SHP77 (cell line): ENCODE measurements around the gene MXI1.
A peak's percentile ranks its signal among the peaks of the same experiment; 100 is the strongest.
"Not testable (repeated sequence)": the region's sequence is repeated elsewhere in the genome, so short reads cannot be mapped to it uniquely, and the experiment has no call there.

Experiments
- DNase-seq, 2 experiments: peaks; one replicate each; lab custom pipeline; 2025; lab: John Stamatoyannopoulos, UW

Gene MXI1

DNA sequence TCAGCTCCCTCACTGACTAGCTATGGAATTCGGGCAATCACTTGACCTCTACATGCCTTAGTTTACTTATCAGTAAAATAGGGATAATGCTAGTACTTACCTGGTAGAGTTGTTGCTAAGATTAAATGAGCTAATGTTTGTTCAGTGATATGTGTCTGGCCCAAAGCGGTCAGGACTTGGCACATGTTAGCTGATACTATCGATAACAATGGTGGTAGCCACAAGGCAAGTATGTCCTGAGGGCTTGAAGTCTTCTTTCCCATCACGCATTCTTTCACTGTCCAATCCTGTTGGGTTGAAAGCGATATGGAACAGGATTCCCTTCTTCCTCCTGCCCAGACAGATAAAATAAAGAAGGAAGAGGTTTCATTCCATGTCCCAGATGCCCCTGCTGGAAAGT is 25.5 kb upstream of the MXI1 start:
- no peak for DNase-seq

GRCh38 chr10:110184398-110184797 is 23.0 kb upstream of the MXI1 start:
- DNase-seq, result no peak

DNA sequence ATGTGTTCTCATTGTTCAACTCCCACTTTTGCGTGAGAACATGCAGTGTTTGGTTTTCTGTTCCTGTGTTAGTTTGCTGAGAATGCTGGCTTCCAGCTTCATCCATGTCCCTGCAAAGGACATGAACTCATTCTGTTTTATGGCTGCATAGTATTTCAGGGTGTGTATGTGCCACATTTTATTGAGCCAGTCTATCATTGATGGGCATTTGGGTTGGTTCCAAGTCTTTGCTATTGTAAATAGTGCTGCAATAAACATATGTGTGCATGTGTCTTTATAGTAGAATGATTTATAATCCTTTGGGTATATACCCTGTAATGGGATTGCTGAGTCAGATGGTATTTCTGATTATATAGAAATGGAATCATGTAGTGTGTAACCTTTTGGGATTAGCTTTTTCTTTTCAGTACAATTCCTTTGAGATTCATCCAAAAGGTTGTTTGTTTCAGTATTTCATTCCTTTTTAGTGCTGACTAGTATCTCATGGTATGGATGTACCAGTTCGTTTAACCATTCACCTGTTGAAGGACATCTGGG is 21.7 kb upstream of the MXI1 start:
- DNase-seq, result not testable (repeated sequence)

GRCh38 chr10:110190170-110190569 is 17.2 kb upstream of the MXI1 start:
- DNase-seq, result no peak

GRCh38 chr10:110192552-110192951 is 14.9 kb upstream of the MXI1 start:
- no peak for DNase-seq

- DNase-seq, result no peak
Observed at GRCh38 chr10:110200503-110200902, 6.9 kb upstream of the MXI1 start.

DNA sequence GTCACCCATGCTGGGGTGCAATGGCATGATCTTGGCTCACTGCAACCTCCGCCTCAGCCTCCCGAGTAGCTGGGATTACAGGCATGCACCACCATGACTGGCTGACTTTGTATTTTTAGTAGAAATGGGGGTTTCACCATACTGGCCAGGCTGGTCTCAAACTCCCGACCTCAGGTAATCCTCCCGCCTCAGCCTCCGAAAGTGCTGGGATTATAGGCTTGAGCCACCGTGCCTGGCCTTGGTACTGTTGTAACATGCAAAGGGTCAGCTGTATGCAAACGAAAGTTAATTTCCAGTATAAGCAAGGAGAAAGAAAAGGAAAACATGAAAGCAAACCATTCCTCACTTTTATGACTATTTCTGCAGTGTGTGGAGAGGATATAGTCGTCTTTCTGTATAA is 6.4 kb upstream of the MXI1 start:
- DNase-seq, result not testable (repeated sequence)

- DNase-seq, result no peak
Observed at GRCh38 chr10:110203500-110204455, 3.6 kb upstream of the MXI1 start.

- no peak for DNase-seq
Observed at GRCh38 chr10:110205051-110205675, 2.2 kb upstream of the MXI1 start.

GRCh38 chr10:110207805-110208613 is 604 bp downstream of the MXI1 start:
- DNase-seq, result peak in 1 of 2 experiments; percentile 24

GRCh38 chr10:110208614-110209453 is 1.4 kb downstream of the MXI1 start:
- peak in 1 of 2 experiments; percentile 45 for DNase-seq

DNA sequence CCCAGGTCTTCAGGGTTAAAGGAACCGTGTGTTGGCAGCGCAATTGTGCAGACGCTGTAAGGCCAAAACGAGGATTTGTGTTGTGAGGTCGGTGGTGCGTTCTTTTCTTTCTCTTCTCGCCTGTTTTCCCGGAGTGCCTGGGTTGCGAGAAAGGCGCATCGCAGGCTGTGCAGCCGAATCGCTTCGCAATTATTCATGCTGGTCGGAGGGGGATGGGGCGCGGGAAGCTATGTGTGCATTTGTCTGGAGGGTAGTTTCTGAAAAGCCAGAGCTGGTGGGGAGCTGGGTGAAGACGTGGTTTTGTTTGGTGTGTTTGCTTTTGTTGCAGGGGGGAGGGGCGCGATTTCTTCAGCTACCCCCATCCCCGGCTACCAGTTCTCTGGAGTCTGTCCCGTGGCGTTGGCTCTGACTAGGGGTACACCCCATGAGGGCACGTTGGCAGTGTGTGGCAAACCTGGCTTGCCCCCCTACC is 2.1 kb downstream of the MXI1 start:
- peak; percentile 16 to 53 for DNase-seq

- DNase-seq, result peak in 1 of 2 experiments; percentile 22
Observed at GRCh38 chr10:110209926-110210673, 2.7 kb downstream of the MXI1 start.

DNA sequence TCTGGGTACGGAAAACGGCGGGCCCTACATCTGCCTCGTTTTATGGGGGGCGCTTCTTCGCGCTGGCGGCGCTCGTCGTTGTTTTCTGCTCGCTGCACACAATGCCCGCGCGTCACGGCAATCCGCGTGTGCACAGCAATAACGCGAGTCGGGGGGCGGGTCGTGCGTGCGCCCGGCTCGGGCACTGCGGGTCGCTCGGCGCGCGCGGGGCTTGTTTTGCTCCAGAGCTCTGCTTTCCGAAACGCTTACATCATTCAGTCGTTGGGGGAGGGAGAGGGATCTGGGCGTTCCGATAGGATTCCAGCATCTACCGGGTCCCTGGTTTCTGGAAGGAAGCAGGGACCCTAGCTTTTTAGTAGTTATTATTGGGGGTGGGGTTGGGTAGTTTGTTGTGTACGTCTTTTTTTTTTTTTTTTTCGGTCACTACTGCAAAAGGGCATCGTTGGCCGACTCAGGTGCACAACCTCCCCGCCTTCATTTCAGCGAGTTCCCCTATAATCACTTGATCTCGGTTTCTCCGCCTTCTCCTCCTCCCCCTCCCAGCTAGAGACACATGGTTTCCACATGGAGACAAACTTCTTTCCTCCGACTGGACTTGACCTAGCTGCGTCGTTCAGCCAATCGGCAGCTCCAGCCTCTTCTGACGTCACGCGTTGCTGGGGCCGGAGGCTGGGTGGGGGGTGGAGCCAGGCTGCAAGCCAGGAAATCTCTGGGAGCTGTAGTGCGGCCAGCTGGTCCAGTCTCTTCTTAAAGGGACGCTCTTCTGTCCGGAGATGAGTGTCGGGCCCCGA is 3.5 kb downstream of the MXI1 start:
- DNase-seq, result peak; percentile 95 to 97

DNA sequence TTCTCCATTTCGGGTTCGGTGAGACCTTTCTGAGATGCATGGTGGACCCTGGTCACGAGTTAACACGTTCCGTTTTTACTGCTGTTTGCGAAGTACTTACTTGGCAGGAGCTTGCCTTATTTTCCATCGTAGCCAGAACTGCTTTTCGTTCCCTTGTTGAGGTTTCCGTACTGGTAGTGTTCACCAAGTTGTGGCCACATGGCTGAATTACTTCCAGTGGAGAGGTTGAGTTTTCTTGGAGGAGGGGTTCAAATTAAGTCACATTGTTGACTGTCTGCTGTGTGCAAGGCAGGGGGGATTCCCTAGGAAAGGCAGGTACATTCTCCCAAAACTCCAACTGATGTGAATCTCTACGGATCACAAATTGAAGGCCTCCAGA is 4.0 kb downstream of the MXI1 start:
- no peak for DNase-seq

DNA sequence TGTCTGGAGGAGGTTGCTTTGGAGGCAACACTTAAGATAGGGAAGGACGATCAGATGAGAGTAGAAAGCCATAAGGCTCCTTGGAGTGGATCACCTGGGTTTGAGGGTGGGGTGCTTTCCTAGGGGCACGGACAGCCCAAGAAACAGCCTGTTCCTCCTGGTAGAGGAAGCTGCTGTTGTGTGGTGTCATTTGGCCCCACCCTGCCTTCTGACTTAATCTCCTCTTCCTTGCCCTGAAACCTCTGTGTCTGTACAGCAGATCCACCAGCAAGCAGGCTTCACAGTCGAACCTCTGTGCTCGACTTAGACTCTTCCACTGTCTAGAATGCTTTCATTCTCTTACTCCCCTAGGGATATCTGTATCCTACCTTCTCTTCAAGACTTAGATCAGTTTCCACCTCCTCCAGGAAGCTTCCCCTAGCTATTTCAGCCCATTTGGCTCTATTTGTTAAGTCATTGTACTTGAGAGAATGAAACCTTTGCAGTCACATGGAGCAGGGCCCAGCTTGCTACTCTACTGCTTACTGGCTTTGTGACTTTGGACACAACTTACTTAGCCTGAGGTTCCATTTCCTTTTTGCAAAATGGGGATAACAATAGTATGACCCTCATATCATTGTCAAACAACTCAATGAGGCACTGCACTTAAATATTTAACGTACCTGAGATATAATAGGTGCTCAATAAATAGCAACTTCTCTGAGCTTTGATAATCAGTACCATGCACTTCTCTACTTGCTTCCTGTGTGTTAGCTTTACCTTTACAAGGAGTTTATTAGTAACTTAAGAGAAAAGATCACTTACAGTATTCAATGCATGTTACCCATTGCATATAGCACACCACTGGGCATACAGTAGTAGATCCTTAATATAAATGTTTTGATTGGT is 5.0 kb downstream of the MXI1 start:
- no peak for DNase-seq

GRCh38 chr10:110214371-110214826 is 7.0 kb downstream of the MXI1 start:
- DNase-seq, result peak; percentile 20 to 25
